GM13976 (cell line): ENCODE results near the gene SRRD.
"Not testable (repeated sequence)": the region's sequence is repeated elsewhere in the genome, so short reads cannot be mapped to it uniquely, and the experiment has no call there.

Source experiments
- DNase-seq: peaks from one replicate; pipeline ENCODE4 v3.0.0; 2012; ENCODE audit warnings: low spot score
- in situ Hi-C: fragments of 300-500 bp; cut with MboI; formaldehyde crosslinking; loops from one replicate; pipeline ENCODE4 v1.12.0; 2022; ENCODE audit warnings: low sequenced_read_pairs, mixed read lengths, inconsistent platforms; ENCODE audit not compliant: unreplicated experiment
- TF ChIP-seq, protein P1 (sequence below): IDR thresholded peaks from 2 replicates; pipeline ENCODE4 v1.5.1; 2012; ENCODE audit warnings: borderline replicate concordance, mild to moderate bottlenecking; ENCODE audit not compliant: insufficient read depth; ENCODE audit errors: extremely low read depth, missing control alignments, control extremely low read depth

The SRRD gene

DNA sequence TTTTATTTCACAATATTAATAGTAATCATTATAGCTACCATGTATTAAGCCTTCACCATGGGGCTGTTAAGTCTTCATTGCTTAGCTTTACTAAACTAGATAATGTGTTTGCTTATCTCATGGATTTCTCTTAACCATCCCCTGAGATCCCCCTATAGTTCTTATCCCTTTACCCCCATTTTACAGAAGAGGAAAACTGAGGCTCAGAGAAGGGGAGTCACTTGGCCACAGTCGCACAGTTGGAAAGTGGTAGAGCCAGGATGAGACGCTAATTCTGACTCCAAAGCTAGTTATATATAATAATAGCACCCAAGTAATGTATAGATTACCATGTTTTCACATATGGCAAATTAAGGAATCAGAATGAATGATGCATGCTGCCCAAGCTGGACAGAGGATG, 38.3 kb downstream of the SRRD start:
- TF ChIP-seq, protein P1, sequence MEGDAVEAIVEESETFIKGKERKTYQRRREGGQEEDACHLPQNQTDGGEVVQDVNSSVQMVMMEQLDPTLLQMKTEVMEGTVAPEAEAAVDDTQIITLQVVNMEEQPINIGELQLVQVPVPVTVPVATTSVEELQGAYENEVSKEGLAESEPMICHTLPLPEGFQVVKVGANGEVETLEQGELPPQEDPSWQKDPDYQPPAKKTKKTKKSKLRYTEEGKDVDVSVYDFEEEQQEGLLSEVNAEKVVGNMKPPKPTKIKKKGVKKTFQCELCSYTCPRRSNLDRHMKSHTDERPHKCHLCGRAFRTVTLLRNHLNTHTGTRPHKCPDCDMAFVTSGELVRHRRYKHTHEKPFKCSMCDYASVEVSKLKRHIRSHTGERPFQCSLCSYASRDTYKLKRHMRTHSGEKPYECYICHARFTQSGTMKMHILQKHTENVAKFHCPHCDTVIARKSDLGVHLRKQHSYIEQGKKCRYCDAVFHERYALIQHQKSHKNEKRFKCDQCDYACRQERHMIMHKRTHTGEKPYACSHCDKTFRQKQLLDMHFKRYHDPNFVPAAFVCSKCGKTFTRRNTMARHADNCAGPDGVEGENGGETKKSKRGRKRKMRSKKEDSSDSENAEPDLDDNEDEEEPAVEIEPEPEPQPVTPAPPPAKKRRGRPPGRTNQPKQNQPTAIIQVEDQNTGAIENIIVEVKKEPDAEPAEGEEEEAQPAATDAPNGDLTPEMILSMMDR = no peak

GRCh38 chr22:26522592-26522991, 38.9 kb downstream of the SRRD start:
- TF ChIP-seq, protein P1 = no peak
- no peak for DNase-seq
- in situ Hi-C loops = no loop called here

More for the DNA sequence above, 38.3 kb downstream of the SRRD start:
- no peak for DNase-seq
- in situ Hi-C loops = no loop called here

DNA sequence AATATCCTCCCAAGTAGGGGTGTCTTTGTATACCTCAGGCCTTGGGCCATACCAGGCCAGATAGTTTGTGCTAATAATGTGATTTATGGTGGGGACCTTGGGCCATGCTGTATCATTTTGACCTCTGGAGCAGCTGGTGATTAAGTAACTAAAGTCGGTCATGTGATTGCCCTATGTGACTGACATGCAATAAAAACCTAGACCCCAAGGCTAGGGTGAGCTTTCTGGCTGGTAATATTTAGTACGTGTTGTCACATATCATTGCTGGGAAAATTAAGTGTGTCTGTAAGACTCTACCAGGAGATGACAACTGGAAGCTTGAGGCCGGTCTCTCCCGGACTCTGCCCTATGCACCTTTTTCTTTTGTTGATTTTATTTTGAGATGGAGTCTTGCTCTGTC, 41.2 kb downstream of the SRRD start:
- TF ChIP-seq, protein P1 = no peak
- DNase-seq = no peak

GRCh38 chr22:26525946-26526564, 42.4 kb downstream of the SRRD start:
- TF ChIP-seq, protein P1 = no peak
- DNase-seq = no peak
- in situ Hi-C loops = no loop called here

More for the DNA sequence above, 41.2 kb downstream of the SRRD start:
- in situ Hi-C loops = no loop called here

- in situ Hi-C loops = no loop called here
- TF ChIP-seq, protein P1 = no peak
- DNase-seq = no peak
These were observed 43.5 kb downstream of the SRRD start for GRCh38 chr22:26527167-26527566.

GRCh38 chr22:26527574-26528465, 44.1 kb downstream of the SRRD start:
- TF ChIP-seq, protein P1 = no peak
- no peak for DNase-seq
- in situ Hi-C loops = no loop called here

- DNase-seq, in situ Hi-C loops: not testable (repeated sequence)
These were observed 44.8 kb downstream of the SRRD start for GRCh38 chr22:26528518-26528917.
